GM18867 (cell line): Measurements from ENCODE around the gene RWDD3.
A peak's percentile ranks its signal among the peaks of the same experiment; 100 is the strongest.

Experiments
- ATAC-seq: cut with Tn5 transposase; IDR thresholded peaks from one replicate; pipeline ENCODE4 v1.9.1; 2021; ENCODE audit warnings: mild to moderate bottlenecking, moderate library complexity; ENCODE audit not compliant: unreplicated experiment

RWDD3 gene, protein sequence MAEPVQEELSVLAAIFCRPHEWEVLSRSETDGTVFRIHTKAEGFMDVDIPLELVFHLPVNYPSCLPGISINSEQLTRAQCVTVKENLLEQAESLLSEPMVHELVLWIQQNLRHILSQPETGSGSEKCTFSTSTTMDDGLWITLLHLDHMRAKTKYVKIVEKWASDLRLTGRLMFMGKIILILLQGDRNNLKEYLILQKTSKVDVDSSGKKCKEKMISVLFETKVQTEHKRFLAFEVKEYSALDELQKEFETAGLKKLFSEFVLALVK

DNA sequence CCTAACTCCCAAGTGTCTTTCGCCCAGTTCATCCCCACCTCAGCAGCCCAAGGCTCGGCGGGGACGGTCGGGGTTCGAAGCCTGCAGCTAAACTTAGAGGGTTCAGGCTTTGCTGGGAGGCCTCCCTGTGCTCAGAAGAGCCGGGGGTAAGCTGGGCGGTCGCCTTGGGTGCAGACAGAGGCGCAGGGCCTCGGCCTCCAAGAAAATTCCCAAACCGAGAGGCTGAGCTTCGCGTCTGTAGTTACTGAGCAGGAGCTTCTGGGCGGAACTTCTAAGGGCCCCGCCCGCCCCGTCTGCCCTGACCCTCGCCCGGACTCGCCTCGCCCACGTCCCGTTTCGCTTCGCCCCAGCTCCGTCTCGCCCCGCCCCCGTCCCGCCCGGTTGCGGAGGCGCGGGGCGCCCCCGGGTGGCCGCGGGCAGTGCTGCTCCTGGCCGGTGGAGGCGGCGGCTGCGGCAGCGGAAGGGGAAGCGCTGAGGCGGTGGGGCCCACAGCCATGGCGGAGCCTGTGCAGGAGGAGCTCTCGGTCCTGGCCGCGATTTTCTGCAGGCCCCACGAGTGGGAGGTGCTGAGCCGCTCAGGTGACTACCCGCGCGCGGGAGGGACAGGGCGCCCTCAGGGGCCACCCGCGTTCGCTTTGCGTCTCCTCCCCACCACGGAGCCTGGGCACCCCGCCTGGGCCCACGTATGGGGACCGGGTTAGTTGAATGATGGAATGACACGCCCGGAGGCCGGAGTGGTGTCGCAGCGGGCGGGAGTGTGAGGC is at the start of gene RWDD3:
TSS of gene RWDD3 (plus strand) at position 474 of the 764 bp plus-strand sequence. CDS start at position 495, 21 bp downstream.
- ATAC-seq, result peak; percentile 97

DNA sequence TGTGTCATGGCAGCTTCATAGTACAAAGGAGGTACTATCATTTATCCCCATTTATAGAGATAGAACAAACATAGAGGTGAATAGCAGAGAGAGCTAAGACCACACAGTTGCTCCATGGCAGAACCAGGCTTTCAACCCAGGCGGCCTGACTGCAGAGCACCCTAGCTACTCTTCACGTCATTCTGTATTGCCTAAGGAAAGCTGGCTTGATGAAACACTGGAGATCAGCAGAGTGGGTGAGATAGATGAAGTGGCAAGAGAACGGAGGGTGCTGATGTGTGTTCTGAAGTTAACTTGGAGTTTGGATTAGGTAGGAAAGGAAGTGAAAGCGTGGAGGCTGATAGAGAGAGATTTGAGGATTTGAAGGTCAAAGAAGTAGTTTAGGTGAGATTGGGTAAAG is 47.9 kb upstream of the RWDD3 start:
- no peak for ATAC-seq

DNA sequence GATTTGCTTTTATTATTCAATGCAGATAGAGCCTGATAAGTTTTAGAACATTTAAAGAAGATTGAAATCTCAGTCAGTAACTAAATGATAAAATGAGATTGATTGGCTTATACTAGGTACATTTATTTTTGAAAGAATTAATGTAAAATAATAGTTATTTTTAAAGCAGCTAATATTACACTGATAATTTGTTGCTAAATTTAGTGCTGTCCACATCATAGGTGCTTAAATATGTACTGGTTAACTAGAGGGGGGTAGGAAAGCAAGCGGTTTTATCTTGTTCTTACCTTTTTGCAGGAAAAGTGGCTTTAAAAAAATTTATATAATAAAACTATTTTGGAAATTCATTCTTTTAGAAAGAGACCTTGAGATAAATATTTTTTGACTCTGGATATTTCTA is 40.4 kb upstream of the RWDD3 start:
- no peak for ATAC-seq

DNA sequence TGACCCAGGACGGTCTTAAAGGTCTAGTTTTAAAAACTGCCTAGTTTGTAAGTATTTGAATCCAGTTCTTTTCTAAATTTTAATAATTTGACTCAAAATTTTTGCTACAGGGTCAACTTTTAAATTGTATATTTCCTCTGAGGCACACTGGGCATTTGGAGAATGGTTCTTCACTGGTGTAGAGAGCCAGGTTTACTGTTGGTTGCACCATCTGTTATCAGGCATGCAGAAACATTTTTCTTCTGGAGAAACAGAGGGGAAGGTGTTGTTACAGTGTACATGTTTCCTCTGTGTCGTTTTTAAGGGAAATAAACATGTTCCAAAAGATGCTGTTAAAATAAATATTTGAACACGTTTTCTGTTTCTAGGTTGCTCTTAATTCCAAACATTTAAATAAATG is 39.0 kb upstream of the RWDD3 start:
- no peak for ATAC-seq

DNA sequence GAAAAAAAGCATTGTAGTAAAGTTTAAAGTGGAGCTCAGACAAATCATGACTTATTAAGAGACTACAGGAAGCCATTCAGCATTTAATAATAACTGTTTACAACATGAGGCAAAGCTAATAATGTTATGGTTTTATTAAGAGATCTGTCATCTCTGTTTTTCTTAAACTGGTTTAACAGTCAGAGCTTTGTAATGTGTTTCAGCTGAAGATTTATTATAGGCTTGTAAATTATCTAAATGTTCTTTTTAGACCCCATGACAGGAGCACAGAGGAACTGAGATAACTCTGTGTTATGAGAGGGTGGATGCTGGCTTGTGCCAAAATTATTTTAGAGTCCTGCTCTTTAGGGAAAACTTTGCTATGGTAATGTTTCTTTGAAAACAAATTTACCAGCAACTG is 38.0 kb upstream of the RWDD3 start:
- no peak for ATAC-seq

DNA sequence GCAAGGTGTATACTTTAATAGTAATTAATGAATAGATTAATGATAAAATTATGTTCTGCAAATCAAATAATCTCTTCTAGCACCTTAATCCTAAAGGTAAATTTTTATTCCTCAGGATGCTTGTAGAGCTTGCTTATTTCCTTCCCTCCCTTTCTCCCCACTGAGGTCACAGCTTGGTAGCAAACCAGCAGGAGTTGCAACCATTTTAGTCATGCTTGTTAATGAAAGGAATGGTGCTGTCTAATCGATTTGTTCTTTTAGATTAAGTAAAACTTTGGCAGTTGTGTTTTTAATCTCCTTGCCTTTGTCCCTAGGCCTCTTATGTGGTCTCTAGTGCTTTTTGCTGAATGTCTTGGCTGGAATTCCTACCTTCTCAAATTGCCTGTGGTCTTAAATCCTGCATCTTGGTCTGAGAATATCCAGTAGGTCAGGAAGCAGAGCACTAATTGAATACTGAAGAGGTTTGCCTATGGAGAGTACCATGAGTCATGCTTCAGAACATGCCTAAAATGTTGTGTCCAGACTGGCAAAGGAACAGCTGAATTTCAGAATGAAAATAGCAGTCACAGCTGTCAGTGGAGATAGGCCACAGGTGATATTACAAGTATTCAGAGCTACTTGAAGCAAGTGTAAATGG is 36.3 kb upstream of the RWDD3 start:
- no peak for ATAC-seq

DNA sequence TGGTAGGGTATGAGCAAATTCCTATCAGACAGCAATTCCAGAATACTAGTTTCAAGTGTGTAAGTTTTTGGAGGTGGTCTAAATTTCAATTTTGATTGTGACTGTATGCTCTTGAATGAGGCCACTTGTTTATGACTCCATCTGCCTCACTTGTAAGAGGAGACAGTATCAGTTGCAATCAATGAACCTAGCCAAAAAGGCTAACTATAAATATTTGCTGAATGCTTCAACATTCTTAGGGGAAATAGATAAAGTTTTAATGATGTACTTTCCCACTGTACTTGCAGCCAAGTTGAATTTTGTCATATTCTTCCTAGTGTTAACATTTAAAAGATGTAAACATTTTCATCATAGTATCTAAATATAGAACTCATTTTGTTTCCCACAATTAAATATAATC is 32.1 kb upstream of the RWDD3 start:
- ATAC-seq, result no peak

DNA sequence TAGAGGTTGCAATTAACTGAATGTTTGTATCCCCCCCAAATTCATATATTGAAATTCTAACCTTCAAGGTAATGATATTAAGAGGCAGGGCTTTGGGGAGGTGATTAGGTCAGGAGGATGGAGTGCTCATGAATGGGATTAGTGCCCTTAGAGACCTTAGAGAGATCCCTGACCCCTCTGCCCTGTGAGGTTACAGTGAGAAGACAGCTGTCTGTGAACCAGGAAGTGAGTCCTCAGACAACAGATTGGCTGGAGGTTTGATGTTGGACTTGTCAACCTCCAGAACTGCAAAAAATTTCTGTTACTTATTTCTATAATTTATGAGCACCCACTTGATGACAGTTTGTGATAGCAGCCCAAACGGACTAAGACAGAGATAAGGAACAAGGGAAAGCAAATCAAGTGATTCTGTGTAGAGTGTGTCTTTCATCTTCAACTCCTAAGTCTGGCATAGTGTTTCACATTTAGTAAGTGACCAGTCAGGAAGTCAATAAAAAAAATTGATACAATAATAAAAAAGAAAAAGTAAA is 30.0 kb upstream of the RWDD3 start:
- ATAC-seq, result no peak

DNA sequence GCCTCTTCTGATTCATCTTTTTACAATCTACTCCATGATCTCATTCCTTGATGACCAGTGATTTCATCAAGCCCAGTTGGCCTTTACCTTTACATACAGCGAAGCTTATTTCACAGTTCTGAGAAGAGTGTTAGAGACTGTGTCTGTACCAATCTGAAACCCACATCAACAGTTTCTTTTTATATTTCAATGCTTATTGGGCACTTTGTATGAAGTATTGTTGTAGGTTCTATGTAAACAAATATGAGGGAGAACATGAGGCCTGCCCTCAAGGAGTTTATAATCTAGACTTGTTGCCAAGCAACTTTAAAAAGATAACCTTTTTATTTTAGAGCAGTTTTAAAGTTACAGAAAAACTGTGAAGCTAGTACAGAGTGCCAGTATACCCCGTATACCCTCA is 27.5 kb upstream of the RWDD3 start:
- no peak for ATAC-seq

DNA sequence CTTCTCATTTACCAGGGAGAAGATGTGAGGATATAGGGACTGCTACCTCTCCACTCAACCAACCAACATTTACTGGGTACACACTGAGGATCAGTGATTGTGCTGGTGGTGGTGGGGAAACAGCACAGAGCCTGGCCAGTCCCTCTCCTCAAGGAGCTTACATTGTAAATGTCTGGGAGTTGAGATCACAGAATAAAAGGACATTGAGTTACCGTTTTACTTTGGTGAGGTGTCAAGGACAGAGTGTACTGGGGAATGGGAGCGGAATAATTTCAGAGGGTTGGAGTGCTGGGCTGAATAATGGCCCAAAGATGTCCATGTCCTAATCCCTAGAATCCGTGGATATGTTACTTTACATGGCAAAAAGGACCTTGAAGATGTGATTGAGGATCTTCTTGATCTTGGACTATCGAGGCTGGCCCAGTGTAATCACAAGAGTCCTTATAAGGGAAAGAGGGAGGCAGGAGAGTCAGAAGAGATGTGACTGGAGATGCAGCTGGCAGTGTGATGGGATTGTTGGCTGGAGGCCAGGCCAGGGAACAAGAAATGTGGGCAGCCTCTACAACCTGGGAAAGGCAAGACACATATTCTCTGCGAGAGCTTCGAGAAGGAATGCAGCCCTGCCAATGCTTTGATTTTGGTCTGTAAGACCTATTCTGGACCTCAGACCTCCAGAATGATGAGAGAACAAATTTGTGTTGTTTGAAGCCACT is 26.6 kb upstream of the RWDD3 start:
- no peak for ATAC-seq

DNA sequence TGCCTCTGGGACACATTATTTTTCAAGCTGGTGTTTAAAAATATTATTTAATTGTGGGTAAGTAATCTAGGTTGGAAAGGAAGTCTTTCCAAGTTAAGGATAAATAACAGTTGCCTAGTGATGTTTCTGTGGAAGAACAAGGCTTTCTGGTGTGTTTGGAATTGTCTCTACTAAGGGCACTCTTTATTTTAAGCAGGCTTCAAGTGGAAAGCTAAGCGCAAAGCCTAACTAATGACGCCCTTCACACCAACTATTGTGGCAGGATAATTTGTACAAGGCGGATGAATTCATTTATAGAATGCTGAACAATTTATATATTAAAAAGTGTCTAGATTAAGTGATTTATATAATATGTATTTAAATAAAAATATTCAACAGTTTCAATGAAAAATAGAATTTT is 25.1 kb upstream of the RWDD3 start:
- ATAC-seq, result no peak

DNA sequence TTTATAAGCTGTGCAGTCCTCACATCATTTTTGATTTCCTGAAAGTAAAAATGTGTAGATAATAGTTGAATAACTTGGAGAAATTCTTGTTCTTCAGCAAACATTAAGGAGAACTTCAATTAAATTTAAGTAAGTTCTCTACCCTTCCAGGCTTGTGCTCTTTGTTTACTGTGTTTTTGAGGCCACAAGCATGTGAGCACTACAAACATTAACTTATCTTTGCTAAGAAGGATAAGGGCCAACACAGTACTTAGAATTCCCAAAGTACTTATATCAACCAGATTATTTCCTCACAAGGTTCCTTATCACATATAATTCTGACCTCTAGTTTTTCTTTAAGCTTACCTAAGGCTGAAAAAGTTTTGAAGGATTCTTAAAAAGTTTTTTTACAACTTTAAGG is 24.7 kb upstream of the RWDD3 start:
- no peak for ATAC-seq

DNA sequence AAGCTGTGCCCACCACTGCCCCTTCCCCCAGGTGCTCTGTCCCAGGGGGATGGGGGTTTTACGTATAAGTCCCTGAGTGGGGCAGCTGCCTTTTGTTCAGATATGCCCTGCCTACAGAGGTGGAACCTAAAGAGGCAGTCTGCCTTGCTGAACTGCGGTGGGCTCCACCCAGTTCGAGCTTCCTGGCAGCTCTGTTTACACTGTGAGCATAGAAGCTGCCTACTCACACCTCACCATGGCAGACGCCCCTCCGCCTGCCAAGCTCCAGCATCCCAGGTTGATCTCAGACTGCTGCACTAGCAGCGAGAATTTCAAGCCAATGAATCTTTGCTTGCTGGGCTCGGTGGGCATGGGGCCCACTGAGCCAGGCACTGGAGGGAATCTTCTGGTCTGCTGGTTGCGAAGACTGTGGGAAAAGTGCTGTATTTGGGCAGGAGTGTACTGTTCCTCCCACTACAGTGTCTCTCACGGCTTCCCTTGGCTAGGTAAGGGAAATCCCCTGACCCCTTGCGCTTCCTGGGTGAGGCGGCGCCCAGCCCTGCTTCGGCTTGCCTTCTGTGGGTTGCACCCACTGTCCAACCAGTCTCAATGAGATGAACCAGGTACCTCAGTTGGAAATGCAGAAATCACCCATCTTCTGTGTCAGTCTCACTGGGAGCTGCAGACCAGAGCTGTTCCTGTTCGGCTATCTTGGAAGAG is 17.6 kb upstream of the RWDD3 start:
- no peak for ATAC-seq

DNA sequence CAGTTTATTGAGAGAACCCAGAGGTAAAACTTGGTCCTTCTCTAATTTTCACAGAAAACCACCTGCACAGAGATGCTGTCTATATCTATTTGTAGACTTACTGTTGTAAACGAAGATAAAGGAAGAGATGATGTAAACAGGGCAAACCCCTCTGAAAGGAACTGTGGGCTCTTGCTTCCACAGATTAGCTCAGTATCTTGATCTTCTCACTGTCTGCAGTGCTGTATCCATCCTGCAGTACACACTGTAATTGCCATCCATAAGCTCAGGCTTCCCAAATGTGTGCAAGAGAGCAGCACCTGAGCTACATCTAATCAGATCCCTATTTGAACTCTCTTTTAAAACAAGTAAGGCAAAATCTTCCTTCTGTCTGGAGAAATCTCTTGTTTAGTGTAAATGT is 16.6 kb upstream of the RWDD3 start:
- no peak for ATAC-seq

DNA sequence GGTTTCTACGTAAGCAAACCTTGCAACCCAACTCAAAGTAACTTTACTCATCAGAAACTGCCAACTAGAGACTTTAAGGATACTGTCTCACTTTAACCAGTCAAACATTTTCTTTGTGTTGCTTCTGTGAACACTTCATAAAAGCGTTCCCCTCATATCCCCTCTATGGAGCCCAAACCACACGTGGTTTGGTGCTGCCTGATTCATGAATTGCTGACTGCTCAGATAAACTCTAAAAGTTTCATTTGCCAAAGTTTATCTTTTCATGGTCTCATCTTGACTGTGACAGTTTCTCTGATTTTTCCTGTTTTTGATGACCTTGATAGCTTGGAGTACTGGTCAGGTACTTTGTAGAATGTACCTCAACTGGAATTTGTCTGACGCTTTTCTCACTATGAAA is 14.6 kb upstream of the RWDD3 start:
- no peak for ATAC-seq

DNA sequence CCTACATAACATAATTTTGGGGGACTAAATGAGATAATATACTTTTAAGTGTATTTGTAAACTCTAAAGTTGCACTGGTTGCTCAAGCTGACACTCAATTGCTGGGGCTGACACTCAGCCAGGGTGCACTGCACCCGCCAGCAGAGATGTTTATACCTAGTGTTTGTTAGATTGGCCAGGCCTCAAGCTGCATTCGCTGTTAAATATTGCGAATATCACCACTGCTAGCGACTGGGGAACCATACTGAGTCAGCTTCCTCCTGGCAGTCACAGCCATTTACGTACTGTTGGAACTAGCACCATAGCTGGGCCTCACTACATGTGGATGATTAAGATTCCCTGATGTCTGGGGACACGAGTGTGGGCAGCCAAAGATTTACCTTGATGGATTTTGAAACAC is 12.7 kb upstream of the RWDD3 start:
- no peak for ATAC-seq

DNA sequence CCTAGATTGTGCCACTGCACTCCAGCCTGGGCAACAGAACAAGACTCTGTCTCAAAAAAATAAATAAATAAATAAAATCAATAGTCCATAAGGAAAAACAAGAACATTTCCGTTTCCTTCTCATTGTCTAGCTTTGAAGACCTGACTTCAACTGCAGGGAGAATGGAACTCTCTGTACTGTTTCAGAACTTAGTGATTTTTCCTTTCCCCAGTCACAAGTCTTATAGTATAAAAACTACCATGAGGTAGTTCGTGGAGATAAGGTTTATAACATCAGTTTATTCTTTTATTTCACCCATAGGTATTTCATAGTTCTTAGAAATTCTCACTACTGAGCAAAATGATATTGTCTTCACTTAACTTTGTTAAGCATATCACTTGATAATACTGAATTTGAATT is 11.4 kb upstream of the RWDD3 start:
- ATAC-seq, result no peak

DNA sequence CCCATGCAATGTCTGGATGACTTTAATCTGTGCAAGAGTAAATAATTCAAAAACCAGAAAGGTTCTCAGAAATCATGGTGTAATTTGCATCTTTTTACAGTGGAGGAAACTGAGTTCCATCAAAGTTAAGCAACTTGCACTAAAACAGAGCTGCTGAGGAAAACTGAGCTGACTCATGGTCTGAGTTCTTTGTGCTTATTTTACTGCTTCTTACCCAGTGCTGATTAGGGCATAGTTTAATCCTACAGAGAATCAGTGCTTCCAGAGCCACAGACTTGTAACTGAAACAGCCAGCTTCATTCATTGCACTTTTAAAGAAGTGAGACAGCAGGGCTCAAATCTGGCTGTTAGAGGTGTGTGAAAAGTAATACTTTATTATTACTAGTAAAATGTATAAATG is 10.9 kb upstream of the RWDD3 start:
- no peak for ATAC-seq

DNA sequence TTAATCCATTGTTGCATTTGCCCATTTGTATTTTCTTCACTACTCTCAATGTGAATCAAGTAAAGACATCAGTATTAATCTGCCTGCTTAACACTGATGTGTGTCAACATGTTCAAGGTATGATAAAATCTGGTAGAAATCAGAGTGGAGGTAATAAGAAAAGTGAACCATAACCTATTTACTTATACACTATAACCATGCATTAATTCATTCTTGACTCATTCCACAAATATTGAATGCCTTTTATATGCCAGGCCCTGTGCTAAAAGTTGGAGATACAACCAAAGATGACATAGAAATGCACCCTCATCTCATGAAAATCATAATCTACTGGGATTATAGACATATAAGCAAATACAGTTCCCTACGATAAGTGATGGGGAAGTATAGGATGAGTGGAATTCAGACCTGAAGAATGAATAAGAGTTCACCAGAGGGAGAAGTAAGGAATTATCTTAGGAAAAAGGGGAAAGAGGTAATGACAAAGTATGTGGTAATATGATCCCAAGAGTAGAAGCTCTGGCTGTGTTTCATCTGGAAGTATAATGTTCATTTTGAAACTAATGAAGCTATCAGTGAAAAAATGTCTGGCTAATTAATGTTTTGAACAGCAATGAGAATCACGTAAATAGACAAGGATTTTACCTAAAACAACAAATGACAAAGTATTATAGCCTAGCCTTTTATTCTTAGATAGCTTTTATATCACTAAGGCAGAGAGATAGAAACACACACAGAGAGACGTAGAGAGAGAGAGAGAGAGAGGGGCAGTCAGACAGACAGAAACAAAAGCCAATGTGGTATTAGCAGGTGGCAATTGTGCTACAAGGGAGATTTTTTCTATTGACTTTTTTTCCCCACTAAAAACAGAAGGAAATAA is 7.0 kb upstream of the RWDD3 start:
- ATAC-seq, result no peak

DNA sequence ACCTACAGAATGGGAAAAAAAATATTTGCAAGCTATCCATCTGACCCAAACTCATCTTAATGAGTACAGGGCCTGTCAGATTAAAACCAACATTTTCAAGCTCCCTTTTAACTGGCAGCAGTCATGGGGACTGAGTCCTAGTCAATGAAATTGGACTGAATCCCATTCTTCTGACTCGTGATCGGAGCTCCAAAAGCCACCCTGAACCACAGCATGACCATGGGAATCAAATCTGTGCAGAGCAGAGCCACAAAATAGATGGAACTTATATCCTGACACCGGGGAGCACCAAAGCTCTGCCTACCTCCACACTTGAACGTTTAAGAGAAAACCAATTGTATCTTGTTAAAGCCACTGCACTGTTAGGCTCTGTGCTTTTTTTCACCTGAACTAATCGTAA is 5.0 kb upstream of the RWDD3 start:
- ATAC-seq, result no peak
